ENCODE results near the gene CPS1. TPM values are rescaled to one million over a fixed set of nuclear protein-coding genes. Genes with fewer than 3 reads are reported as not detected.

Gene CPS1
- total and polyA plus RNA-seq, 2 of the 8 experiments (the other 6 are each of a cell fraction or from before 2014, with no cell fraction given), result 7.9 to 15.7 TPM

DNA sequence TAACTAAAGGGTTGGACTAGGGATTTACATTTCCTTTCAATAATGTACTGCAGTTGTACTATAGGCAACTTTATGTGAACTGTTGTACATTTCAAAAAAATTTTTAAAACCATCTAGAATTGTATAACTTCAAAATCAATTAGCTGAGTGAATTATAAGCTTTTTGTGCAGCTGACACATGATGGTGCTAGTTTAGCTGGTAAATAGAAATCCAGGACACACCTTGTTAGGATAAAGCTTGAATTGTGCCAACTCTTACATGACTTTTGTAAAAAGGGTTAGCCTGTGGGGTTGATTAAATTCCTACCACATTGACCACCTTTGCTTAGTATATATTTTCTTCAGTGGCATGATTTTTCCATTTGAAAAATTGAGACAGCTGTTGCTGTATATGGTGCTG, 104.4 kb downstream of the CPS1 start:
- Histone ChIP-seq H3K36me3 (ENCODE audit: control insufficient read depth in 2 of 4, insufficient read depth in 4 of 4, low read length in 3 of 4) (peaks cover 0 to 9% (median 0%) of the 10 kb centered on the region in 4 experiments; a peak in 2 of 8 replicates), H3K9me3 (ENCODE audit: insufficient read depth in 2 of 2, low read depth in 1 of 2, low read length in 1 of 2) (no peaks in the 10 kb centered on the region), H3K79me1 (ENCODE audit: low read depth, low read length) (no peaks in the 10 kb centered on the region), H3K4me3 (ENCODE audit: extremely low read depth in 1 of 4, insufficient read depth in 2 of 4, low read depth in 3 of 4, low read length in 4 of 4) (no peak overlapping the region), H3K9ac (replicated peaks in 1 of 4; ENCODE audit: extremely low read depth in 1 of 4, low read depth in 3 of 4, low read length in 3 of 4) (no peak overlapping the region), H3K23ac (ENCODE audit: insufficient read length) (no peak overlapping the region), H3K27me3 (replicated peaks in 1 of 4; ENCODE audit: control insufficient read depth in 3 of 4, extremely low read depth in 1 of 4, insufficient read depth in 3 of 4, low read length in 3 of 4) (no peaks in the 10 kb centered on the region), H2BK12ac (ENCODE audit: low read depth, low read length) (no peak overlapping the region), H3K18ac (ENCODE audit: extremely low read depth, low read length) (no peak overlapping the region), H2BK120ac (replicated peaks; ENCODE audit: low read depth, low read length) (no peak overlapping the region), H2BK15ac (ENCODE audit: low read length) (no peak overlapping the region), H2AK5ac (ENCODE audit: low read depth, low read length) (no peak overlapping the region), H3K14ac (ENCODE audit: insufficient read length) (no peak overlapping the region), H3K4me1 (replicated peaks in 1 of 4; ENCODE audit: control insufficient read depth in 3 of 4, insufficient read depth in 4 of 4, low read length in 3 of 4) (no peaks in the 10 kb centered on the region), H2AFZ (ENCODE audit: low read length) (no peak overlapping the region), H3K56ac (replicated peaks; ENCODE audit: insufficient read length, low read depth, low read length) (no peak overlapping the region), H2BK20ac (ENCODE audit: low read length) (no peak overlapping the region), H4K5ac (ENCODE audit: insufficient read length, low read depth, low read length) (no peak overlapping the region), H4K91ac (replicated peaks; ENCODE audit: insufficient read length, low read length) (no peak overlapping the region), H3K27ac (ENCODE audit: low read depth, low read length) (no peak overlapping the region), H3K79me2 (ENCODE audit: control insufficient read depth in 1 of 2, insufficient read depth in 2 of 2, low read length in 2 of 2) (no peaks in the 10 kb centered on the region), H4K20me1 (replicated peaks in 1 of 2; ENCODE audit: control insufficient read depth in 1 of 2, insufficient read depth in 2 of 2, low read length in 2 of 2) (no peaks in the 10 kb centered on the region), H4K8ac (ENCODE audit: extremely low read depth, insufficient read depth, low read length) (no peak overlapping the region), H3K4ac (replicated peaks; ENCODE audit: insufficient read length, low read depth, low read length) (no peak overlapping the region), H2BK5ac (ENCODE audit: low read depth, low read length) (no peak overlapping the region), H3K23me2 (ENCODE audit: low read depth, low read length) (no peaks in the 10 kb centered on the region), H3K4me2 (ENCODE audit: insufficient read depth in 1 of 2, low read depth in 2 of 2, low read length in 2 of 2) (no peak overlapping the region)
- POLR2A ChIA-PET (ENCODE audit: partially characterized antibody), result no interaction called here
- FAIRE-seq, result no peak
- no peak for DNase-seq (ENCODE audit: low read depth in 1 of 2, low spot score in 2 of 2)
- CTCF ChIA-PET (ENCODE audit: partially characterized antibody), result interaction anchor here (0.5 to 3.3 kb wide), 4 partner anchors 43 to 497 kb away, joined by 3 to 13 read pairs (median 5); no protein-coding TSS in a partner anchor
- TF ChIP-seq JUND (IDR thresholded peaks at IDR 0.05; ENCODE audit: low read length) (no peak), GABPA (IDR thresholded peaks at IDR 0.05; ENCODE audit: borderline replicate concordance, insufficient read depth, low read length) (no peak), SIRT6 (IDR thresholded peaks at IDR 0.05; ENCODE audit: low read length) (no peak), POLR2AphosphoS5 (IDR thresholded peaks at IDR 0.05; ENCODE audit: low read depth, low read length) (no peak), JUN (IDR thresholded peaks at IDR 0.05; ENCODE audit: low read depth, low read length) (no peak), NRF1 (IDR thresholded peaks at IDR 0.05; ENCODE audit: low read depth, low read length) (no peak), EGR1 (IDR thresholded peaks at IDR 0.05; ENCODE audit: borderline replicate concordance, low read depth, low read length) (no peak), MAFK (IDR thresholded peaks at IDR 0.05; ENCODE audit: low read depth, low read length) (no peak), CEBPB (IDR thresholded peaks at IDR 0.05; ENCODE audit: low read depth, low read length) (no peak), POU5F1 (IDR thresholded peaks at IDR 0.05; ENCODE audit: low read depth, low read length) (no peak), EZH2 (IDR thresholded peaks at IDR 0.05; ENCODE audit: low read depth, low read length, severe bottlenecking) (no peak), CBX5 (IDR thresholded peaks at IDR 0.05; ENCODE audit: low read depth, low read length) (no peak), HDAC6 (IDR thresholded peaks at IDR 0.05; ENCODE audit: low read depth, low read length) (no peak)
